ENCODE results near the gene UBR3. TPM values are rescaled to one million over a fixed set of nuclear protein-coding genes. Genes with fewer than 3 reads are reported as not detected.

Gene UBR3
- polyA plus RNA-seq, 1 donor from 2014 or later = 75.2 TPM

DNA sequence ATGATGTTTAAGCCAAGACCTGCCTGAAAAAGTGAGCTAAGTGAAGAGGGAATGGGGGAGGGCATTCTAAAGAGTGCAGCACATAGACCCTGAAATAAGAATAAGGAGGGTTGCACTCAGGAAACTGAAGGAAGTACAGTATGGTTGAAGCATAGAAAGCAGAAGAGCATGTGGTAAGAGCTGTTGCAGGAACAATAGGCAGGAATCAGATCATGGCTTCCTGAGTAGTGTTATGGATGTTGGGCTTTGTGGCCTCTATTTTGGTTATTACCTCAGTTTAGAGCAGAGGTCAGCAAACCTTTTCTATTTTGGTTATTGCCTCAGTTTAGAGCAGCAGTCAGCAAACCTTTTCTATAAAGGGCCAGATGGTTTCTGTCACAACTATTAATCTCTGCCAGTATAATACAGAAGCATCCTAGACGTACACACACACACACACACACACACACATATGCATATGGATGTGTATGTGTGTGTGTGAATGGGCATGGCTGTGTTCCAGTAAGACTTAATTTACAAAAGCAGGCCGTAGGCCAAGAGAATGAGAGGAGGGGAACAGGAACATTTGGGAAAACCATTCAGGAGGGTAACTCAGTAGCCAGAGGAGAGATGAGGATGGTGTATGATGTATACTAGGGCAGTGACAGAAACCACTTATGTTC lies 259.6 kb downstream of the UBR3 start:
- no peak overlapping the region for H3K27ac ChIP-seq (ENCODE audit: low read length)
- H3K36me3 ChIP-seq (ENCODE audit: insufficient read depth, low read length) = no peaks in the 10 kb centered on the region

DNA sequence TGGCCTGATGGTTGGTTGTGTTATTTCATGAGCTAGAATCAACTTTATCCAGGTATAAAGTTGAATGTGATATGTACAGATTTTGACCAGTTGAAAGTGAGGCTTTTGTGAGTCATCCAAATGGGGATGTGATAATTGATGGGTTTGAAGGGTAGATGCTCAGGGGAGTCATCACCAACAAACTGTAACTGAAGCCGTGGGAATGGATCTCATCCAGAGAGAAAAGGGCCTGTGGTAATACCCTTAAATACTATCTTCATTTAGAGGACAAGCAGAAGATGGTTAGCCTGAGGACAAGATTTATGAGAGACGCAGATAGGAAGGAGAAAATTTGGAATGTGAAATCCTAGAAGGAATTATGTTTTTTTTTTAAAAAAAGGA lies 260.1 kb downstream of the UBR3 start:
- Histone ChIP-seq H3K4me3 (ENCODE audit: low read length) (no peak overlapping the region), H3K36me3 (ENCODE audit: insufficient read depth, low read length) (no peaks in the 10 kb centered on the region), H2AFZ (ENCODE audit: low read depth, low read length) (no peak overlapping the region), H3F3A (ENCODE audit: insufficient read depth, low read length, poor library complexity, severe bottlenecking) (no peaks in the 10 kb centered on the region), H3K4me2 (ENCODE audit: low read length) (no peak overlapping the region), H3K9ac (ENCODE audit: low read length) (no peak overlapping the region), H3K27ac (ENCODE audit: low read length) (no peak overlapping the region), H3K9me3 (ENCODE audit: low read length) (no peaks in the 10 kb centered on the region), H4K20me1 (ENCODE audit: insufficient read depth) (no peaks in the 10 kb centered on the region), H3K27me3 (ENCODE audit: insufficient read depth, low read depth, low read length) (no peaks in the 10 kb centered on the region), H3K9me2 (ENCODE audit: insufficient read depth, low read length) (no peaks in the 10 kb centered on the region), H3K79me2 (replicated peaks; ENCODE audit: insufficient read depth, low read length) (no peaks in the 10 kb centered on the region)
- TF ChIP-seq TAF1 (IDR thresholded peaks at IDR 0.05; ENCODE audit: low read depth) = no peak
- TF ChIP-seq POLR2AphosphoS5 (IDR thresholded peaks at IDR 0.05) = no peak
- TF ChIP-seq, protein P1, sequence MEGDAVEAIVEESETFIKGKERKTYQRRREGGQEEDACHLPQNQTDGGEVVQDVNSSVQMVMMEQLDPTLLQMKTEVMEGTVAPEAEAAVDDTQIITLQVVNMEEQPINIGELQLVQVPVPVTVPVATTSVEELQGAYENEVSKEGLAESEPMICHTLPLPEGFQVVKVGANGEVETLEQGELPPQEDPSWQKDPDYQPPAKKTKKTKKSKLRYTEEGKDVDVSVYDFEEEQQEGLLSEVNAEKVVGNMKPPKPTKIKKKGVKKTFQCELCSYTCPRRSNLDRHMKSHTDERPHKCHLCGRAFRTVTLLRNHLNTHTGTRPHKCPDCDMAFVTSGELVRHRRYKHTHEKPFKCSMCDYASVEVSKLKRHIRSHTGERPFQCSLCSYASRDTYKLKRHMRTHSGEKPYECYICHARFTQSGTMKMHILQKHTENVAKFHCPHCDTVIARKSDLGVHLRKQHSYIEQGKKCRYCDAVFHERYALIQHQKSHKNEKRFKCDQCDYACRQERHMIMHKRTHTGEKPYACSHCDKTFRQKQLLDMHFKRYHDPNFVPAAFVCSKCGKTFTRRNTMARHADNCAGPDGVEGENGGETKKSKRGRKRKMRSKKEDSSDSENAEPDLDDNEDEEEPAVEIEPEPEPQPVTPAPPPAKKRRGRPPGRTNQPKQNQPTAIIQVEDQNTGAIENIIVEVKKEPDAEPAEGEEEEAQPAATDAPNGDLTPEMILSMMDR (IDR thresholded peaks at IDR 0.05; ENCODE audit: poor library complexity, severe bottlenecking) = no peak
- TF ChIP-seq EP300 (conservative IDR thresholded peaks at IDR 0.05; ENCODE audit: poor library complexity, severe bottlenecking) = no peak

More for the DNA sequence above, 259.6 kb downstream of the UBR3 start:
- no peak overlapping the region for H2AFZ ChIP-seq (ENCODE audit: low read depth, low read length)
- H3K9ac ChIP-seq (ENCODE audit: low read length) = no peak overlapping the region
- no peak overlapping the region for H3K4me2 ChIP-seq (ENCODE audit: low read length)
- no peaks in the 10 kb centered on the region for H4K20me1 ChIP-seq (ENCODE audit: insufficient read depth)
- no peaks in the 10 kb centered on the region for H3K27me3 ChIP-seq (ENCODE audit: insufficient read depth, low read depth, low read length)
- TF ChIP-seq MXI1 (conservative IDR thresholded peaks at IDR 0.05; ENCODE audit: poor library complexity, severe bottlenecking) = no peak
- TF ChIP-seq SMC3 (conservative IDR thresholded peaks at IDR 0.05; ENCODE audit: poor library complexity) = no peak
- no peak for TF ChIP-seq RAD21 (conservative IDR thresholded peaks at IDR 0.05)
- TF ChIP-seq, protein P2, sequence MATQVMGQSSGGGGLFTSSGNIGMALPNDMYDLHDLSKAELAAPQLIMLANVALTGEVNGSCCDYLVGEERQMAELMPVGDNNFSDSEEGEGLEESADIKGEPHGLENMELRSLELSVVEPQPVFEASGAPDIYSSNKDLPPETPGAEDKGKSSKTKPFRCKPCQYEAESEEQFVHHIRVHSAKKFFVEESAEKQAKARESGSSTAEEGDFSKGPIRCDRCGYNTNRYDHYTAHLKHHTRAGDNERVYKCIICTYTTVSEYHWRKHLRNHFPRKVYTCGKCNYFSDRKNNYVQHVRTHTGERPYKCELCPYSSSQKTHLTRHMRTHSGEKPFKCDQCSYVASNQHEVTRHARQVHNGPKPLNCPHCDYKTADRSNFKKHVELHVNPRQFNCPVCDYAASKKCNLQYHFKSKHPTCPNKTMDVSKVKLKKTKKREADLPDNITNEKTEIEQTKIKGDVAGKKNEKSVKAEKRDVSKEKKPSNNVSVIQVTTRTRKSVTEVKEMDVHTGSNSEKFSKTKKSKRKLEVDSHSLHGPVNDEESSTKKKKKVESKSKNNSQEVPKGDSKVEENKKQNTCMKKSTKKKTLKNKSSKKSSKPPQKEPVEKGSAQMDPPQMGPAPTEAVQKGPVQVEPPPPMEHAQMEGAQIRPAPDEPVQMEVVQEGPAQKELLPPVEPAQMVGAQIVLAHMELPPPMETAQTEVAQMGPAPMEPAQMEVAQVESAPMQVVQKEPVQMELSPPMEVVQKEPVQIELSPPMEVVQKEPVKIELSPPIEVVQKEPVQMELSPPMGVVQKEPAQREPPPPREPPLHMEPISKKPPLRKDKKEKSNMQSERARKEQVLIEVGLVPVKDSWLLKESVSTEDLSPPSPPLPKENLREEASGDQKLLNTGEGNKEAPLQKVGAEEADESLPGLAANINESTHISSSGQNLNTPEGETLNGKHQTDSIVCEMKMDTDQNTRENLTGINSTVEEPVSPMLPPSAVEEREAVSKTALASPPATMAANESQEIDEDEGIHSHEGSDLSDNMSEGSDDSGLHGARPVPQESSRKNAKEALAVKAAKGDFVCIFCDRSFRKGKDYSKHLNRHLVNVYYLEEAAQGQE (IDR thresholded peaks at IDR 0.05; ENCODE audit: borderline replicate concordance) = no peak
- no peak for TF ChIP-seq TAF1 (IDR thresholded peaks at IDR 0.05; ENCODE audit: low read depth)
- TF ChIP-seq EZH2 (IDR thresholded peaks at IDR 0.05; ENCODE audit: borderline replicate concordance, insufficient read depth, low read length, poor library complexity, severe bottlenecking) = no peak
- no peak for TF ChIP-seq POLR2AphosphoS5 (IDR thresholded peaks at IDR 0.05)
- TF ChIP-seq EP300 (conservative IDR thresholded peaks at IDR 0.05; ENCODE audit: poor library complexity, severe bottlenecking) = no peak
- H3K4me3 ChIP-seq (ENCODE audit: low read length) = no peak overlapping the region
- no peaks in the 10 kb centered on the region for H3F3A ChIP-seq (ENCODE audit: insufficient read depth, low read length, poor library complexity, severe bottlenecking)
- no peaks in the 10 kb centered on the region for H3K9me2 ChIP-seq (ENCODE audit: insufficient read depth, low read length)
- no peaks in the 10 kb centered on the region for H3K9me3 ChIP-seq (ENCODE audit: low read length)
- no peaks in the 10 kb centered on the region for H3K79me2 ChIP-seq (replicated peaks; ENCODE audit: insufficient read depth, low read length)
